GM21390 (cell line): ENCODE data around the gene ERN2.

Experiments used
- ATAC-seq: cut with Tn5 transposase; IDR thresholded peaks from one replicate; pipeline ENCODE4 v1.9.1; 2021; ENCODE audit not compliant: unreplicated experiment

Gene ERN2

GRCh38 chr16:23640931-23641765, 71.9 kb downstream of the ERN2 start, which contains the start of the genes DCTN5 and PALB2:
DCTN5 (plus strand) TSS chr16:23641466; CDS start chr16:23641543, 77 bp downstream.
PALB2 (minus strand) TSS chr16:23641310; CDS start chr16:23641157, 153 bp downstream.
- ATAC-seq, result peak; percentile 93

- ATAC-seq, result no peak
These were observed 72.4 kb downstream of the ERN2 start for GRCh38 chr16:23640615-23640930.
